AG09319 (cell line): ENCODE measurements around the gene CAMK2D.

Source experiments
- DNase-seq: peaks from one replicate; pipeline ENCODE4 v3.0.0-alpha.2; 2010; ENCODE audit warnings: low read depth; ENCODE audit errors: extremely low read depth
- TF ChIP-seq, protein P1 (sequence below): IDR thresholded peaks from 2 replicates; pipeline ENCODE4 v1.5.1; 2011; ENCODE audit warnings: low read depth, mild to moderate bottlenecking, inconsistent platforms, low read length, moderate library complexity

CAMK2D gene

DNA sequence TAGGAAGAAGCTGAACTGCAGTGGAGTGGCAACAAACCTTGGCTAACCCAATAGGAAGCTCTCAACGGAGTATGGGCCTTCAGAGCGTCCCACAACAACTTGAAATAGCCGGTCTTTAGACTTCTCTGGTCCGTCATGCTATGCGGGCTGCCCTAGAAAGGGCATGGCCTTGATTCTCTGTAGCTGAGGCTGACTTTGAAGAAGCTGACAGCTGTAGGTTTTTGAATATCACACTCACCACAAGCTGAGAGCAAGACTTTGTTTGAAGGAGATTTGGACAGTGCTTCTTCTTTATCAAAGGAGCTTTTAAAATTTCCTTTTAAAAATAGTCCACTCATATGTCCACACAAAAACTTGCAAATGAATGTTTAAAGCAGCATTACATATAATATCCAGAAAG lies 322.9 kb downstream of the CAMK2D start:
- TF ChIP-seq, protein P1, sequence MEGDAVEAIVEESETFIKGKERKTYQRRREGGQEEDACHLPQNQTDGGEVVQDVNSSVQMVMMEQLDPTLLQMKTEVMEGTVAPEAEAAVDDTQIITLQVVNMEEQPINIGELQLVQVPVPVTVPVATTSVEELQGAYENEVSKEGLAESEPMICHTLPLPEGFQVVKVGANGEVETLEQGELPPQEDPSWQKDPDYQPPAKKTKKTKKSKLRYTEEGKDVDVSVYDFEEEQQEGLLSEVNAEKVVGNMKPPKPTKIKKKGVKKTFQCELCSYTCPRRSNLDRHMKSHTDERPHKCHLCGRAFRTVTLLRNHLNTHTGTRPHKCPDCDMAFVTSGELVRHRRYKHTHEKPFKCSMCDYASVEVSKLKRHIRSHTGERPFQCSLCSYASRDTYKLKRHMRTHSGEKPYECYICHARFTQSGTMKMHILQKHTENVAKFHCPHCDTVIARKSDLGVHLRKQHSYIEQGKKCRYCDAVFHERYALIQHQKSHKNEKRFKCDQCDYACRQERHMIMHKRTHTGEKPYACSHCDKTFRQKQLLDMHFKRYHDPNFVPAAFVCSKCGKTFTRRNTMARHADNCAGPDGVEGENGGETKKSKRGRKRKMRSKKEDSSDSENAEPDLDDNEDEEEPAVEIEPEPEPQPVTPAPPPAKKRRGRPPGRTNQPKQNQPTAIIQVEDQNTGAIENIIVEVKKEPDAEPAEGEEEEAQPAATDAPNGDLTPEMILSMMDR = no peak

DNA sequence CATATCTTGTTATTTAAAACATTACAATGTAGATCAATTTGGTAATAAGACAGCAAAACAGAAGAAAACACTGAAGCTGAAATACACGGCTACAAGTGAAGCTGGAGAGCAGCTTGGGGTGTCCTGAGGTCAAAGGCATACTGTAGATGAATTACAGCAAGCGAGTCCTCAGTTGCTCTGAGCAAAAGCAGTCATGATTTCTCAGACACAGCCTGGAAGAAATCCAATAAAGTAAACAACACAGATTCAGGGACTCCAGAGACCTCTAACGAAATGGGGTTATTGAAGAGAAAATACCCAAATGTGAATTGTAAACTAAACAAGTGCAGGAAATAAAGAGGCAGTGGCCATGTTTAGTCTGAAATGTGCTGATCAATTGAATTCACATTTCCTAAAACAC lies 324.4 kb downstream of the CAMK2D start:
- DNase-seq = no peak
- TF ChIP-seq, protein P1 = no peak

More for the DNA sequence above, 322.9 kb downstream of the CAMK2D start:
- no peak for DNase-seq

DNA sequence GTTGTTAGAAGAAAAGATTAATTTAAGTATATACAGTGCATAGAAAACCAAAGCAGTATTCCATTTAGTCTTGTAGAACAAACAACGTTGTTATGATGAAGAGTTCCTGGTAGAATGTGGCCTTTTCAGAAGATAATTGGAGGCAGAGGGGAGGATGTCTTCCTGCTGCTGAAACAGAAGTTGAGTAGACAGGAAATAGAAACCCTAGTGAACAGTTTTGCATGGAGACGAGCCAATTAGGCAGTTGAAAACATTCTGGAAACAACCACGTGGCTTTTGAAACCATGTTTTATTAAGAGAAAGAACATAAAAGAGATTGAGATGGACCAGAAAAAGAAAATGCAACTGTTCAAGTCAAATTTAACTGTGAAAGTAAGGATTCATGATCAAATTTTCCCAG lies 325.2 kb downstream of the CAMK2D start:
- TF ChIP-seq, protein P1 = no peak
- peak; percentile 29 for DNase-seq

DNA sequence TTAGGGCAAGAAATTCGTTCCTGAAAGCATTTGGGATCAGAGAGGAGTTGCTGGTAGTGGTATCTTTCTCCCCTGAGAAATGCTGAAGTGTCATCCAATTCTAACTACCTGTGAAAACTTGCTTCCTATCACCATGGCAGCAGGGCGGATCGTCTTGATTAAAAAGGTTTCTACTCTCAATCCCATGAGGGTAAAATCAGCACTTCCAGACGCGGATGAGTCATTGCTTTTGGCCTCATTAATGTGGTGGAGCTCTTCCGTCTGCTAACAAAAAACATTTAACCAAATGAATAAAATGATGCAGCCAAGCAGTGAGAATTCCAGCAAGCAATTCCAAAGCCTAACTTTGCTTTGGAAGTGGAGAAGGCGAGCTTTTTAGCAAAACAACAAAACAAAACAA lies 325.6 kb downstream of the CAMK2D start:
- DNase-seq = peak; percentile 48
- TF ChIP-seq, protein P1 = no peak

GRCh38 chr4:113434247-113434587 lies 327.3 kb downstream of the CAMK2D start:
- no peak for DNase-seq
- TF ChIP-seq, protein P1 = no peak

DNA sequence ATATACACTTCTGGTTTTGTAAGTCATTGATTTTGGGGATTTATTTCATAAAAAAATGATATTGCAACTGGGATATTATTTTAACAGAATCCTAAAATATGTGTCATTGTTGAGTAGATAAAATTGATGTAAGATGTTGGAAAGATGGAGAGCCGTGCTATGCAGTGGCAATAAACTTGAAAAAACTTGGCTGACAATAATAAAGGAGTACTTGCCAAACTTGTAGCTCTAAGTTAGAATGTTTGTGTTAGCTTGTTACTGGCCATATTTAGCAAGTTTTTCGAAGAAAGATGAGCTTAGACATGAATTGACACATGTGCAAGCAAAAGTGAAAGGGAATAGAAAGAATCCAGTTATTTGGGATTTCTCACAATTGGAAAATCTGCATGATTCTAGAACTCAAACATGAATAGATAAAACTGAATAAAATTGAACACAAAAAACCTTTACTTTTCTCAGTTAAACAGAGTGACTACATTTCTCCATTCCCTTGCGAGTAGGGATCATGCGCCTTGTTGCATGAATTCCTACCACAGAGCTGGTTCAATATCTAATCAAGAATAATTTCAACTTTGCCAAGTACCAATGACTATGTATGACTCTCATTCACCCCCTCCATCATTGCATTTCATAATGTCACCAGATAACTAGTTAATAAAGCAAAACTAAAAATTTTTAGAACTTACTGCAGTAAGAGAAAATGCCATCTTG lies 327.8 kb downstream of the CAMK2D start:
- TF ChIP-seq, protein P1 = no peak
- DNase-seq = no peak

DNA sequence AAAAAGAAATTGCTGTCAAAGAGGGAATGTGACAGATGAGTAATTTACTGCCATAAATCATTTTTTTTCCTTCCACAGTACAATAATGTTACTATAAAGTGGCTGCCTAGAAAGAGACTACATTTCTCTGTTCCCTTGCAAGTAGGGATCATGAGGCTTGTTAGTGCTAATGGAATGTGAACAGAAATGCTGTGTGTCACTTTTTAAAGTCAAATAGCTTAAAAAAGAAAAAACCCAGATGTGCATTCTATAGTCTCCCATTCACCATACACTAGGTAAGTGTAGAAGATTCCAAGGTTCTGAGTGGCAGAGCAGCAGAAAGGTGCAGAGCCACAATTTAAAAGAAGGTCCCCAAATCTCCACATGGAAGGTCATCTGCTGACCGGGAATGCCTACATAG lies 328.4 kb downstream of the CAMK2D start:
- TF ChIP-seq, protein P1 = no peak
- no peak for DNase-seq
